Sciatic nerve (tissue), 2 donors: Measurements from ENCODE around the gene DPH1. TPM values are rescaled to one million over a fixed set of nuclear protein-coding genes. Genes with fewer than 3 reads are reported as not detected.
"Not testable (repeated sequence)": the region's sequence is repeated elsewhere in the genome, so short reads cannot be mapped to it uniquely, and the experiment has no call there.

ENCODE experiments used
- ATAC-seq: fragments of 200-7000 bp; cut with Tn5 transposase; one replicate; pipeline ENCODE4 v1.9.1; 2020; ENCODE audit warnings: mild to moderate bottlenecking, moderate library complexity
- DNase-seq: peaks from one replicate; pipeline ENCODE4 v3.0.0-alpha.2; 2020; ENCODE audit warnings: low spot score
- intact Hi-C: fragments of 100-400 bp; cut with DNase I; formaldehyde crosslinking; loops from one replicate; pipeline ENCODE4 v1.14.2; 2022
- total RNA-seq: library from RNA; stranded (reverse); fragmentation: NEBNext Ultra II Directional; extraction: Animal tissue kit (Norgen Biotek cat#: 25700); gene quantifications from one replicate; pipeline ENCODE4 v1.2.1, GENCODE V29; 2021
- donor health status: DM: no; HTN: no; CAD: no.
- donor health status: DM: no; HTN: no; CAD: no.

Gene DPH1
- total RNA-seq, 1 donor from 2014 or later = 37.7 TPM

DNA sequence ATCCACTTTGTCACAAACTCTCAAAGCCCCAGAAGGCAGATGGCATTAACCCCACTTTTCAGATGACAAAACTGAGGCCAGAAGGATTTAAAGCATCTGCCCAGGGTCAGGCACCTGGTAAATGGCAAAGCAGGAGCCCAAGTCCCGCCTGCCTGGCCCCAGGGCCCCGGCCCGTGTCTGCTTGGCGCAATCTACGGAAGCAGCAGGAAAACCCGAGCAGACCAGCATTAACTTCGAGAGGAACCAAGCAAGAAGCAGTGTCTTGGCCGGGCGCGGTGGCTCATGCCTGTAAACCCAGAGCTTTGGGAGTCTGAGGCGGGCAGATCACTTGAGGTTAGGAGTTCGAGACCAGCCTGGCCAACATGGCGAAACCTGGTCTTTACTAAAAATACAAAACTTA lies 26.4 kb upstream of the DPH1 start:
- intact Hi-C loops = no loop called here
- DNase-seq (no peak), ATAC-seq (no peak)

GRCh38 chr17:2004435-2004952 lies 25.5 kb upstream of the DPH1 start:
- ATAC-seq (no peak), DNase-seq (no peak)
- intact Hi-C loops = no loop called here

DNA sequence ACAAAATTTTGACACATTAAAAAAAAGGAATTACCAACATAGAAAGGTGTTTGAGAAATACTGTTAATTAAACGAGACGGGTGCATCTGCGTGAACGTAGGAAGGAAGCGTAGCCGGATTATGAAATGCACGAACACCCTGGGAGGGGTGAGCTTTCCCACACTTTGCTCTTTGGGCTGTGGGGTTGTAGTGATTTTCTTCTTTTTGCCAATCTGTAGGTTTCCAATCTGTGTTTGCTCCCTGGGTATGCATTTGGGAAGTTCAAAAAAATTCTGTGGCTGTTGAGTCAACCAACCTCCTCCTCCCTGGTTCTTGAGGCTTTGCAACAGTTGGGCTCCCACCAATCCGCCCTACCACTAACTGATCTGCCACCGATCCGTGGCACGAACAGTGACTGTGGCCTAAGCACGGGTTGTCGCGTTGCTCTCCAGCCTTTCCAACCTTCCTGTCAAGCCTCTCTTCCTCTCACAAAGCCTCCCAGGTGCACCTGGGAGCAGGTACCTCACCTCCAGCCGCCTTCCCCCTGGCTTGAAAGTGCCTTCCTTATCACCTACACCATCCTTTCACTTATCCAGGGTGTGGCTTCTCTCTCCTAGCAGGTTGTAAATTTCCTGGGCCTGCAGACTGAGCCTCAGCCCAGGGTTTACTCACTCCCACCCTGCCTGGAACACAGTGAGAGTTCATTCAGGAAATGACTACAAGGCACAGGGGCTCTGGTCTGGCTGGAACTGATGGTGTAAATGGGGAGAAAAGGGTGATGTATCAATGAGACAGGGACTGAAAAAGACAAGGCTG lies 21.4 kb upstream of the DPH1 start:
- DNase-seq (no peak), ATAC-seq (no peak)
- intact Hi-C loops = no loop called here

DNA sequence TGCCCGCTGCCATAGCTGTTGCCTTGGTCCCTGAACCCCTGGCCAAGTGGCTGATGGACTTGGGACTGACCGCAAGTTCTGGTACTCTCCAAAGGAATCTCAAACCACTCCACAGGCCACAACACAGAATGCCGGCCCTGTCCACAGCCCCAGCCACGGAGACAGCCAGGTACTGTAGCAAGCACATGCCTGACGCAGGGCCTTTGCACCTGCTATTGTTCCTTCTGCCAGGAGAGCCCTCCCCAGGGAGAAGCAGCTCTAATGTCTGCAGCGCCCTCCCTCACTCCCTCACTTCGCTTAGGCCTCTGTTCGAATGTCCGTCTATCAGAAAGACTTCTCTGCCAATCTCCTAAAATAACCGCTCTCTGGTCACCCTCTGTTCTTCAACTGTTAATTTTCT lies 20.2 kb upstream of the DPH1 start:
- intact Hi-C loops = no loop called here
- DNase-seq = no peak
- ATAC-seq = no peak

DNA sequence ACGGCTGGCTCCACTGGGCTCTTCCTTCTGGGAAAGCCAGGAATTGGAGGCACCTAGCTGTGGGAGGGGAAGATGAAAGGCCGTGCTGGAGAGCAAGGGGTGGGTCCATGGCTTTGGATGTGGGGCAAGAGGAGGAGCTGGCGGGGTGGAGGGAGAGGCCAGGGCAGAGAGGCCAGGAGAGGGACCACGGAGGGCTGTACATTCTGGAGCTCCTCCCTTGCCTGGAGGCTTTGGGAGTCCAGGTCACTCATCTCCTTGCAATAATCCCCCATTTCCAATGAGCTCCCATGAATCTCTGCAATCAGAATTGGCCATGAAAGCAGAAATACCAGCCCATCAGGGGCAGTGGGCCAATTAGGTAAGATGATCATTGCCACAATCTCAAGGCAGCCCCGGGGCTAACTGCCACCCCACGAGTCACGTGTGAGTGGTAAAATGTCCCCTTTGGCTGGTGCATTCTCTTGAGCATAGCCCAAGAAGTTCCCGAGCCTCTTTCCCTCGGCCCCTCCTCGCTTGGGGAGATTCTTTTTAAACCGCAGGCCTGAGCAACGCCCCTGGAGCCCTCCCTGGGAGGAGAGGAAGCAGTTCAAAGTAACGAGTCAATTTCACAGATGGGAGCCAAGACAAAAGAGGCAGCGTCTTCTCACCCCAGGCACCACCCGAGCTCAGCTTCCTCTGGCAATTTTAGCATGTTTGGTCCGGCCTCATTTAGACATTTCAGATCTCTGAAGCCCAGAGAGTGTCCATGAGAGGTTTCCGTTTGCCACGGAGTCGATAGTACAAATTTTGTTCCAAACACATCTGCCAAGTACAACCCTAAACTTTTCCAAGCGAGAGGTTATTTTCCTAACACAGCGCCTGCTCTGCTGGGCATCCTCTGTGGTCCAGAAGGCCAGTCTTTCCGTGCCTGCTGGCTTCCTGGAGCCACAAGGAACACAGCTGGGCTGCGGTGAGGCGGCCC lies 18.3 kb upstream of the DPH1 start:
- DNase-seq (peak; percentile 76), ATAC-seq (peak; percentile 92)
- intact Hi-C loops = no loop called here

- no peak for DNase-seq
- no peak for ATAC-seq
- intact Hi-C loops = no loop called here
Observed at GRCh38 chr17:2012499-2012898, 17.5 kb upstream of the DPH1 start.

DNA sequence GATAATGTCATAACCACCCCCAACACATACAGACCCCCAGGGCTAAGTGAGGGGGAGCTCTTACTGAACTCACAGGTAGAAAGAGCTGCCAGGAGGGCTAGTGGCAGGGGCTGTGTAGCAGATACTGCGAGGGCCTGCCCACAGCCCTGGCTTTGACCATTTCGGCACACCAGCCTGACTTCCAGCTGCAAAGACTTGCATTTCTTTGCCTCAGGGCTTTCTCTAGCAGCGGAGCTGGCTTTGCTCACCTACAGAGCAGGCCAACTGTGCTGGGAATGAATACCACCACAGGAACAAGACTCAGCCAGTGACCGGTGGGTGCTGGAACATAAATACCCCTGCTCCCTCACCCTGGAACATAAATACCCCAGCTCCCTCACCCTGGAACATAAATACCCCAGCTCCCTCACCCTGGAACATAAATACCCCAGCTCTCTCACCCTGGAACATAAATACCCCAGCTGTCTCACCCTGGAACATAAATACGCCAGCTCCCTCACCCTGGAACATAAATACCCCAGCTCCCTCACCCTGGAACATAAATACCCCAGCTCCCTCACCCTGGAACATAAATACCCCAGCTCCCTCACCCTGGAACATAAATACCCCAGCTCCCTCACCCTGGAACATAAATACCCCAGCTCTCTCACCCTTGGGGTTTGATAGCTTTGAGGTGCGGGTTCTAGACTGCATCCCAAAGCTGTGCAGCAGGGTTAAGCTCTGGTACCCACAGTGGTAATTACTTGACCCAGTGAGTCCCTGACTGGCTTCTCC lies 16.5 kb upstream of the DPH1 start:
- DNase-seq, intact Hi-C loops, ATAC-seq: not testable (repeated sequence)

DNA sequence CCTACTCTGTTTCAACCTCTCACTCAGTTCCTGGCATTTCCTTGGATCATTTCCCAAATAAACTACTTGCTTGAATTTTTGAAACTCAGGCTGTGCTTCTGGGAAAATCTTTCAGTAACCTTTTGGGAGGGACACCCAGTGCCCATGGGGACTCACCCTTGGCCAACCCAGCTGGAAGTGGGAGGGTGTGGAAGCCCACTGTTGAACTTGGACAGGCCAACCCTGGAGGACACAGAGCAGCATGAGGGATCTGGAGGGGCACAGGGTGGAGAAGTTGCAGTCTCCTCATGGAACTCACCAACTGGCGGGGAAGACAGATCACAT lies 16.0 kb upstream of the DPH1 start:
- ATAC-seq (no peak), DNase-seq (no peak)
- intact Hi-C loops = no loop called here

DNA sequence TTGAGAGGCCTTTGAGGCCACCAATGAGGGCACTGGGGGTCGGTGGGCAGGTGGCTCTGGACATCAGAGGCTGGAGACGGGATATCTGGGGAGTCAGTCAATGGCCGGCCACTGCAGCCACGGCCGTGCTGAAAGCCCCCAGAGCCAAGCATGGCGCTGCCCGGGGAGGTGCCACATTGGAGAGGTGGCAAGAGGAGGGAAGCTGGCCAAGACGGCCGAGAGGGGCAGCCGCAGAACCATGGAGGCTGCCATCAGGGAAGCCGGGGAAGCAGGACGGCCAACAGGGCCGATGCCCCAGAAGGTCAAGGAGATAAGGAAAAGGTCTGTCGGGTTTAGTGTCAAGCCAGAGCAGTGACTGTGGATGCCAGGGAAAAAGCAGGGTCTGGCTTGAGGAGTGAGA lies 14.6 kb upstream of the DPH1 start:
- DNase-seq (no peak), ATAC-seq (no peak)
- intact Hi-C loops = no loop called here

- no peak for DNase-seq
- ATAC-seq = no peak
- intact Hi-C loops = no loop called here
Observed at GRCh38 chr17:2016494-2016893, 13.5 kb upstream of the DPH1 start.

DNA sequence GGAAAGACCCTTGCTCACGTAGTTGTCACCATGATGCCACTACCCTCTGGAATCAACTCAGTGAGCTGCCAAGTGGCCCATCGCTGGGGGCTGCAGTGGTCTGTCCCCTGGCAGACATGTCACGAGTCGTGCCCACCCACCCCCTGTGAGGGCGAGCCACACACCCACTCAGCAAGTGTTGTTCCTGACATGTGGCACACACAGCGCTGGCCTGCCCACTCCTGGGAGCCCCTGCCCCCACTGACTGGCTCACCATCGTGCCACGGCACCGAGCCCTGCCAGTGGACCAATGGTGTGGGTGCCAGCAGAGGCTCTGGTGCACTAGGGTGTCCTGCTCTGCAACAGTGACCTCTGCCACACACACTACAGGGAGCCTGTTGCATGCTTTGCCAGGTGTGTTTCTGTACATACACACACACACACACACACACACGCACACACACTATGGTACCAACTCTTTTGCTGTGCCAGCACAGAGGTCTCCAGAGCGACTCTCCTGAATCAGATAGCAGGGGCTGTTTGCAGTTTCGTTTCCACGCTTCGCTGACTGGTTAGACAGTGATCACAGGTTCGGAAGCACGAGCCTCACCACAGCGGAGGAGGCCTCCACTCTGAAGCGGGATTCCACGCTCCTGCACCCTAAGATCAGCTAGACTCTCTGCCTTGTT lies 12.5 kb upstream of the DPH1 start:
- ATAC-seq (no peak), DNase-seq (no peak)
- intact Hi-C loops = no loop called here

- no peak for DNase-seq
- ATAC-seq = no peak
- intact Hi-C loops = no loop called here
Observed at GRCh38 chr17:2018716-2019510, 11.0 kb upstream of the DPH1 start.

- ATAC-seq (no peak), DNase-seq (no peak)
- intact Hi-C loops = loop anchor here (10.0 kb wide), 1 partner anchor 115 kb away; no protein-coding TSS in a partner anchor
Observed at GRCh38 chr17:2019723-2020122, 10.2 kb upstream of the DPH1 start.

DNA sequence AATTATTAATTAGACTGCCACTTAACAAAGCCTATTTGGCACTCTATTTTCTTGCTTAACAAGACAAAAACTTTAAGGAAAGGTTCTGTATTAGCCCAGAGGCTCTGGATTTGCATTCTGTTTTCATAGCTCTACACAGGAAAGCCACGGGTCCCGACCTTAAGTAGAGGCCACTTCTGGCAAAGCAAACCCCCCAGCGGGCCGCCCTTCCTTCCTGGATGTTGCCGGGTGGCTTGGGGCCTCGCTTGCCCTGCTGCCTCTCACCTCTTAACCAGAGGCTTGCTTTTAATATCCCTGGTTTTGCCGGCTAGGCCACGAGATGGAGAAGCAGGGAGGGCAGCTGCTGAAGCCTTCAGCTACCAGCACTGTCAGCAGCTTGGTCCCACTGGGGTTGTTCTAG lies 9.2 kb upstream of the DPH1 start:
- DNase-seq (no peak), ATAC-seq (no peak)
- intact Hi-C loops = loop anchor here (10.0 kb wide), 1 partner anchor 116 kb away; no protein-coding TSS in a partner anchor

GRCh38 chr17:2022647-2023240 lies 7.2 kb upstream of the DPH1 start:
- no peak for ATAC-seq
- no peak for DNase-seq
- intact Hi-C loops = loop anchor here (10.0 kb wide), 1 partner anchor 118 kb away; no protein-coding TSS in a partner anchor

GRCh38 chr17:2023256-2023655 lies 6.7 kb upstream of the DPH1 start:
- ATAC-seq = no peak
- DNase-seq = no peak
- intact Hi-C loops = loop anchor here (10.0 kb wide), 1 partner anchor 118 kb away; no protein-coding TSS in a partner anchor
